Neural cell (in vitro differentiated cells): ENCODE results near the gene OR4D1.

Experiments used
- CTCF ChIP-seq: fragments of 450-650 bp; IDR thresholded peaks from 2 replicates; pipeline ENCODE4 v1.5.1; 2014; ENCODE audit warnings: antibody characterized with exemption, mild to moderate bottlenecking, moderate library complexity; ENCODE audit not compliant: poor library complexity, severe bottlenecking
- SMC3 ChIP-seq: fragments of 450-650 bp; conservative IDR thresholded peaks from 2 replicates; pipeline ENCODE4 v1.6.1; 2014; ENCODE audit warnings: antibody characterized with exemption, mild to moderate bottlenecking, moderate library complexity; ENCODE audit not compliant: poor library complexity
- TF ChIP-seq, protein P1 (sequence below): IDR thresholded peaks from 2 replicates; pipeline ENCODE4 v1.6.1; 2012; ENCODE audit warnings: borderline replicate concordance

- TF ChIP-seq, protein P1, sequence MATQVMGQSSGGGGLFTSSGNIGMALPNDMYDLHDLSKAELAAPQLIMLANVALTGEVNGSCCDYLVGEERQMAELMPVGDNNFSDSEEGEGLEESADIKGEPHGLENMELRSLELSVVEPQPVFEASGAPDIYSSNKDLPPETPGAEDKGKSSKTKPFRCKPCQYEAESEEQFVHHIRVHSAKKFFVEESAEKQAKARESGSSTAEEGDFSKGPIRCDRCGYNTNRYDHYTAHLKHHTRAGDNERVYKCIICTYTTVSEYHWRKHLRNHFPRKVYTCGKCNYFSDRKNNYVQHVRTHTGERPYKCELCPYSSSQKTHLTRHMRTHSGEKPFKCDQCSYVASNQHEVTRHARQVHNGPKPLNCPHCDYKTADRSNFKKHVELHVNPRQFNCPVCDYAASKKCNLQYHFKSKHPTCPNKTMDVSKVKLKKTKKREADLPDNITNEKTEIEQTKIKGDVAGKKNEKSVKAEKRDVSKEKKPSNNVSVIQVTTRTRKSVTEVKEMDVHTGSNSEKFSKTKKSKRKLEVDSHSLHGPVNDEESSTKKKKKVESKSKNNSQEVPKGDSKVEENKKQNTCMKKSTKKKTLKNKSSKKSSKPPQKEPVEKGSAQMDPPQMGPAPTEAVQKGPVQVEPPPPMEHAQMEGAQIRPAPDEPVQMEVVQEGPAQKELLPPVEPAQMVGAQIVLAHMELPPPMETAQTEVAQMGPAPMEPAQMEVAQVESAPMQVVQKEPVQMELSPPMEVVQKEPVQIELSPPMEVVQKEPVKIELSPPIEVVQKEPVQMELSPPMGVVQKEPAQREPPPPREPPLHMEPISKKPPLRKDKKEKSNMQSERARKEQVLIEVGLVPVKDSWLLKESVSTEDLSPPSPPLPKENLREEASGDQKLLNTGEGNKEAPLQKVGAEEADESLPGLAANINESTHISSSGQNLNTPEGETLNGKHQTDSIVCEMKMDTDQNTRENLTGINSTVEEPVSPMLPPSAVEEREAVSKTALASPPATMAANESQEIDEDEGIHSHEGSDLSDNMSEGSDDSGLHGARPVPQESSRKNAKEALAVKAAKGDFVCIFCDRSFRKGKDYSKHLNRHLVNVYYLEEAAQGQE, result no peak
- TF ChIP-seq SMC3 (no peak), CTCF (no peak)
Measured at GRCh38 chr17:58184308-58184985, 36.3 kb downstream of the OR4D1 start.
